Measurements from ENCODE around the gene FERMT3.

- no peak for TF ChIP-seq CTCF (IDR thresholded peaks at IDR 0.05)
- TF ChIP-seq POLR2A (IDR thresholded peaks at IDR 0.05), result no peak
Observed at GRCh38 chr11:64263947-64264317, 57.4 kb downstream of the FERMT3 start.
